GM12873 (cell line): Measurements from ENCODE around the gene PODNL1.

ENCODE experiments used
- TF ChIP-seq, protein P1 (sequence below): IDR thresholded peaks from 2 replicates; pipeline ENCODE4 v1.5.1; 2012; ENCODE audit warnings: low read depth, mild to moderate bottlenecking, moderate library complexity, low read length, control low read depth; ENCODE audit not compliant: insufficient read depth; ENCODE audit errors: missing control alignments

PODNL1 gene

DNA sequence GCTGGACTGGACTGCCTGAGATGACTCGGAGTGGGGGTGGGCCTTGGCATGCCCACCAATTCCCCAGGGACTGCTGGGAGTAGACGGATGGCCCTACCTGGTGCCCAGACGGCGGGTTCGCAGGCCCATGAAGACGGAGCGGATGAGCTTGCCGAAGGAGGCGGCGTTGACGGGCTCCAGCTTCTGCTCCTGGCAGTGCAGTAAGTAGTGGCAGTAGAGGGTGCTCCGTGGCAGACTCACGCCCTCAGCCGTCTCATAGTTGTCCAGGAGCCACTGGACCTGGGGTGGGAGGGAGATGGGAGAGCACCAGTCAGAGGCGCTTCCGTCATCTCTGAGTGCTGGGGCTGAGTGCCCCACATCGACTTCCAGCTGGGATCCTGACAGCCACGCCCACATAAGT, 31.7 kb upstream of the PODNL1 start:
- TF ChIP-seq, protein P1, sequence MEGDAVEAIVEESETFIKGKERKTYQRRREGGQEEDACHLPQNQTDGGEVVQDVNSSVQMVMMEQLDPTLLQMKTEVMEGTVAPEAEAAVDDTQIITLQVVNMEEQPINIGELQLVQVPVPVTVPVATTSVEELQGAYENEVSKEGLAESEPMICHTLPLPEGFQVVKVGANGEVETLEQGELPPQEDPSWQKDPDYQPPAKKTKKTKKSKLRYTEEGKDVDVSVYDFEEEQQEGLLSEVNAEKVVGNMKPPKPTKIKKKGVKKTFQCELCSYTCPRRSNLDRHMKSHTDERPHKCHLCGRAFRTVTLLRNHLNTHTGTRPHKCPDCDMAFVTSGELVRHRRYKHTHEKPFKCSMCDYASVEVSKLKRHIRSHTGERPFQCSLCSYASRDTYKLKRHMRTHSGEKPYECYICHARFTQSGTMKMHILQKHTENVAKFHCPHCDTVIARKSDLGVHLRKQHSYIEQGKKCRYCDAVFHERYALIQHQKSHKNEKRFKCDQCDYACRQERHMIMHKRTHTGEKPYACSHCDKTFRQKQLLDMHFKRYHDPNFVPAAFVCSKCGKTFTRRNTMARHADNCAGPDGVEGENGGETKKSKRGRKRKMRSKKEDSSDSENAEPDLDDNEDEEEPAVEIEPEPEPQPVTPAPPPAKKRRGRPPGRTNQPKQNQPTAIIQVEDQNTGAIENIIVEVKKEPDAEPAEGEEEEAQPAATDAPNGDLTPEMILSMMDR: no peak

DNA sequence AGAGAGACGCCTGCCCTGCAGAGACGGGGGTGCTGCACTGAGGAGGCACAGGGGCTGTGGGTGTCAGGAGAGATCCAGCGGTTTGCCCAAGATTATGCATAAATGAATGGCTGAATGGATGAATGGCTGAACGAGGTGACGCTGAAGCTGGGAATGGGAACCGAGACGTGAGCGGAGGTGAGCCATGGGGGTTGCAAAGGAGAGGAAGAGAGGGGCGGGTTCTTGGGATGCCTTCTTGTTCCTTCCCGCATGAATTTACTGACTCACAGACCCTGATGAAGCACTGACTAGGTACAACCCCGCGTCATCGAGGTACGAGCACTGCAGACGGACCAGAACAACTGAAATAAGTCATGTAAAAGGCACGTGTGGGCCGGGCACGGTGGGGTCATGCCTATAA, 30.8 kb upstream of the PODNL1 start:
- TF ChIP-seq, protein P1: no peak

DNA sequence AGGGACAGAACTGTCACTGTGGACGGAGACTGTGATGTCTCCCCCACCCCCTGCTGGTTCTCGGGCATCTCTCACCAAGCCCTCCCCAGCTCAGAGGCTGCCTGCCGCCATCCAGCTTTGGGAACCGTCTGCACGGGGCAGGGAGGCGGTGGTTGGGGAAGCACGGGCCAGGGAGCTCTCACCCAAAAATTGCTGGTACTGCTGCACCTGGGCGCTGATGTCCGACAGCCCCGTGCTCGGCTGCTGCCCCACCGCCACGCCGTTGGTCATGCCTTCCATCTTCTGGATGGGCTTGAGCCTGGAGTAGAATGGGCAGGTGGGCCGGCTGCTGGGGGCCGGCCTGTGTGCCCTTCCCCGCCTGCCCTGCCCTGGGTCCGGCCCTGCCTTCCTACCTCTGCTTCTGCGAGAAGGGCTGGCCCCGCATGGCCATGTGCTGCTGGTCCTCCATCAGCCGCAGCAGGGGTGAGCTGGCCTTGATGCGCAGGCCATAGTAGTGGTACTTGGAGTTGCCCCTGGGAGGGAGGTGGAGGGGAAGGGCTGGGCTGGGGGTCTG, 30.2 kb upstream of the PODNL1 start:
- TF ChIP-seq, protein P1: no peak

DNA sequence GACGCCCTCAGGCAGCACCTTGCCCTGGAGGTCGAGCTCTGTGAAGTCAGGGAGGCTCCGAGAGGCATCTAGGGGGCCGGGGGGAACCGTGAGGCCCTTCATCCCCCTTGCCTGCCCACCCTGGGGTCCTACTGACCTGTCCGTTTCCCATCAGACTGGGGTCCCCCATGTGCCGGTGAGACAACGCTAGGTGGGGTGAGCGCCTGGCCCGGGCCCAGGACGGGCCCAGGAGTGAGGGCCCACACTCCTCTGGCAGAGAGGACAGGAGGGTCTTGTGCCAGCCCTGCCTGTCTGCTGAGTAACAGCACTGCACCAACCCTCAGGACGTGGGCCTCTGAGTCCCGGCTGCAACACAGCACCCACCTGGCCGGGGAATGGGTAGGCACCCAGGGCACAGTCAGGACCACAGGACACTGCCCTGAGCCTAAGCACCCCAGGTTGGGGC, 28.5 kb upstream of the PODNL1 start:
- TF ChIP-seq, protein P1: no peak

DNA sequence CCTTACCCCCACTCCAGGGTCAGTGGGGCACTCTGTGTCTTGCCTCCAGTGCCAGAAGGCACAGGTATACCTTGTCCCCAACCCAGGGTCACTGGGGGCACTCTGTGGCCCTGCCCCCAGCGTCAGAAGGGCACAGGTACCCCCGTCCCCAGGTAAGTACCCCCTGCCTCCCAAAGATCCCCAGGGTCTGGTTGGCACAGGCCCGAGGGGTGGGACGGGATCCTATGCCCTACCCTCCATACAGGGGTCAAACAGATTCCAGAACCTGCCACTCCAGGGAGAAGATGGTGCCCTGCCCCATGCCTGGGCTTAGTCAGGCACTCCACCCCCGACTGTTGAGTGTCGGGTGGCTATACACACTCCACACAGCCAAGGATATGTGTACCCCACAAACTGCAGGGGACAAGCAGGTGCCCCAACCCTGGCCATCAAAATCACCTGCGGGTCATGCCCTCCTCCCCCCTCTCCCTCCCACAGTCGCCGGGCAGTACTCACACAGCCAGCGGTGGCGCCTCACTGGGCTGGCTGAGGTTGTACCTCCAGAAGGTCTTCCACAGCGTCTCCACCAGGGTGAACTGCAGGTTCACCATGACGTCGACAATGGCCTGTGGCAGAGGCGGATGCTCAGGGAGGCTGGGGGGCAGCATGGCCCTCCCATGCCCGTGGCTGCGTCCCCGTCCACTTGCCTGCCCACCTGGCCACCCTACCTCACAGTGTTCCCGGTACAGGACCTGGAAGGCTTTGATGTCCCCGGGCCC, 27.9 kb upstream of the PODNL1 start:
- TF ChIP-seq, protein P1: no peak

DNA sequence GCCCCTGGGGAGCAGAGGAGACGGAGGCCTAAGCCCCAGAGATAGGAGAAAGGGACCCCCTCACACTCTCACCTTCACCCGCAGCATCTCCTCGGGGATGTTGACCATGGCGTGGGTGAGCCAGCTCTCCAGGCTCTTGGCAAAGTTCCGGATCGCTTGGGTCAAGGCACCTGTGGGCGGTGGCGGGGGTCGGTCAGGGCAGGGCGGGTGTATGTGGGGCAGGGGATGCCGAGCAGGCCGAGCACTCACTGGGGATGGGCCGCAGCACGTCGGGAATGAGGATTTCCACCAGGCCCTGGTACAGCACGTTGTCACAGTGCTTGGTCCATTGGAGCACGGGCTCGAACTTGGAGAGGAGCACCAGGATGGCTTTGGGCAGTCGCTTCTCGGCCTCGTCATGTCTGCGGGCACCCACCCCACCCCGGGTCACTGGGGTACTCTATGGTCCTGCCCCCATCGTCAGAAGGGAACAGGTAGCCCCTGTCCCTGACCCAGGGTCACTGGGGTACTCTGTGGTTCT, 27.2 kb upstream of the PODNL1 start:
- TF ChIP-seq, protein P1: no peak

DNA sequence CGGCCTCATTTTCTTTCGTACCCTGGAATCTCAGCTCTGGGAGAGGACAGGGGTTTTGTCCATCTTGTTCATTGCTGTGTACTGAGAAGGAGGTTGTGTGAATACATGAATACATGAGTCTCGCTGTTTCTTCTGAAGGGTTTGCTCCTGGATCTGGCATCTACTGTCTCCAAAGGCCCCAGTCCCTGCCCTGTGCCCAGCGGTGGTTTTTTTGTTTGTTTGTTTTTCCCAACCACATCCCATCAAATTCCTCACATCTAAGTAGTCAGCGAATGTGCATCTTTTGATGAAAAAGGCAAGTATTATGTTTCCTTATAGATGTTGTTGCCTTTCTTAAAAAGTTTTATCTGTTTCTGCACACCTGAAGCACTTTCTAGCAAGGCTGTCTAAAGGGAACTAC, 26.6 kb upstream of the PODNL1 start:
- TF ChIP-seq, protein P1: no peak
